ENCODE measurements around the gene NTN4.

The NTN4 gene

DNA sequence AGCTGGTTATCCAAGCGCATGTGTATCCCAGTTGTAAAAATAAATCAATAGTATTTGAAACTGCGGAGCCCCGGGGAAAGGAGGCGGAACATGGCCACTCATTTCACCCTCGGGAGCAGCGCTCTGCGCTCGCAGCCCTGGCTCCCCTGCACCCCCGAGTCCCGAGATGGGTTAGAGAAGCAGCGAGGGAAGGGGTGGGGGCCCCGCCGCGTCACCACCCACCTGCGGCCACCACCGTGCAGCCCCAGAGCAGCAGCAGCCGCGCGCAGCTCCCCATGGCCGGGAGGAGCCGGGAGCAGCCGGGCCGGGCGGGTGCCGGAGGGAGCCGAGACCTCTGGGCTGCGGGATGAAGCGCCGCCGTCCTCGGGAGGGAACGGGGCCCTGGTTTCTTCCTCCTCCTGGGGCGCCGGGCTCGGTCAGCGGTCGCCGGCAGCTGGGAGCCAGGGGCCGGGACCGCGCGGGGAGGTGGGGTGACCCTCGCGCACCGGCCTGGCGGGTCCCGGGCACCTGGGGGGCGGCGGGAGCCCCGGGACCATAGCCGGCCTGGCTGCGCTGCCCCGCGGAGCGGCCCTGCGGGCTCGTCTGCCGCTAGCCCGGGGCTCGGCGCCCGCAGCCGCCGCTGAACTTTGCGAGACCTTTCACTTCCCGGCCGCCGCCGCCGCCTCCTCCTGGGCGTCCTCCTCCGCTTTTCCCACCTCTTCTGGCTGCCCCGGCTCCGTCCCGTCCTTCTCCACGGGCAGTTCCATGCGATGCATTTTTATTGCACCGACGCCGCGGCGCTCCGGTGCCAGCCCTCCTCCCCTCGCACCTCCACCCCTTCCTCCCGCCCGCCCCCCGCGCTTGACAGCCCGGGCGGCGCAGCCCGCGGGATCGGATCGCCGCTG, at the start of gene NTN4:
Gene NTN4 (minus strand): TSS at position 732 of the 884 bp plus-strand sequence. CDS start 455 bp downstream, at position 277.
- Histone ChIP-seq H3K9me3 (no peaks in the 10 kb centered on the region), H3K27ac (no peak within 1 kb of the TSS), H3K36me3 (no peaks in the 10 kb centered on the region), H3K4me1 (ENCODE audit: control insufficient read depth in 1 of 2, insufficient read depth in 1 of 2, low read depth in 1 of 2, low read length in 1 of 2) (peaks cover 0 to 13% of the 10 kb centered on the region in 2 experiments), H3K27me3 (peaks cover 100% of the 10 kb centered on the region), H3K4me3 (ENCODE audit: low read depth in 1 of 2, low read length in 1 of 2) (no peak within 1 kb of the TSS)
- TF ChIP-seq, protein P1, sequence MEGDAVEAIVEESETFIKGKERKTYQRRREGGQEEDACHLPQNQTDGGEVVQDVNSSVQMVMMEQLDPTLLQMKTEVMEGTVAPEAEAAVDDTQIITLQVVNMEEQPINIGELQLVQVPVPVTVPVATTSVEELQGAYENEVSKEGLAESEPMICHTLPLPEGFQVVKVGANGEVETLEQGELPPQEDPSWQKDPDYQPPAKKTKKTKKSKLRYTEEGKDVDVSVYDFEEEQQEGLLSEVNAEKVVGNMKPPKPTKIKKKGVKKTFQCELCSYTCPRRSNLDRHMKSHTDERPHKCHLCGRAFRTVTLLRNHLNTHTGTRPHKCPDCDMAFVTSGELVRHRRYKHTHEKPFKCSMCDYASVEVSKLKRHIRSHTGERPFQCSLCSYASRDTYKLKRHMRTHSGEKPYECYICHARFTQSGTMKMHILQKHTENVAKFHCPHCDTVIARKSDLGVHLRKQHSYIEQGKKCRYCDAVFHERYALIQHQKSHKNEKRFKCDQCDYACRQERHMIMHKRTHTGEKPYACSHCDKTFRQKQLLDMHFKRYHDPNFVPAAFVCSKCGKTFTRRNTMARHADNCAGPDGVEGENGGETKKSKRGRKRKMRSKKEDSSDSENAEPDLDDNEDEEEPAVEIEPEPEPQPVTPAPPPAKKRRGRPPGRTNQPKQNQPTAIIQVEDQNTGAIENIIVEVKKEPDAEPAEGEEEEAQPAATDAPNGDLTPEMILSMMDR (IDR thresholded peaks at IDR 0.05) = no peak

- Histone ChIP-seq H3K27ac (no peak overlapping the region), H3K27me3 (peaks cover 61% of the 10 kb centered on the region), H3K4me3 (ENCODE audit: low read depth in 1 of 2, low read length in 1 of 2) (no peak overlapping the region), H3K9me3 (no peaks in the 10 kb centered on the region), H3K4me1 (ENCODE audit: control insufficient read depth in 1 of 2, insufficient read depth in 1 of 2, low read depth in 1 of 2, low read length in 1 of 2) (no peaks in the 10 kb centered on the region), H3K36me3 (no peaks in the 10 kb centered on the region)
- TF ChIP-seq, protein P1 (IDR thresholded peaks at IDR 0.05) = no peak
Measured at GRCh38 chr12:95838125-95838524, 47.6 kb upstream of the NTN4 start.

- H3K27me3 ChIP-seq = peaks cover 54% of the 10 kb centered on the region
- TF ChIP-seq, protein P1 (IDR thresholded peaks at IDR 0.05) = no peak
- no peak overlapping the region for H3K4me3 ChIP-seq (ENCODE audit: low read depth in 1 of 2, low read length in 1 of 2)
- no peaks in the 10 kb centered on the region for H3K36me3 ChIP-seq
- no peaks in the 10 kb centered on the region for H3K9me3 ChIP-seq
- H3K4me1 ChIP-seq (ENCODE audit: control insufficient read depth in 1 of 2, insufficient read depth in 1 of 2, low read depth in 1 of 2, low read length in 1 of 2) = no peaks in the 10 kb centered on the region
- H3K27ac ChIP-seq = no peak overlapping the region
Measured at GRCh38 chr12:95837240-95838038, 46.9 kb upstream of the NTN4 start.

- Histone ChIP-seq H3K9me3 (no peaks in the 10 kb centered on the region), H3K27me3 (peaks cover 53% of the 10 kb centered on the region), H3K4me1 (ENCODE audit: control insufficient read depth in 1 of 2, insufficient read depth in 1 of 2, low read depth in 1 of 2, low read length in 1 of 2) (no peaks in the 10 kb centered on the region), H3K36me3 (no peaks in the 10 kb centered on the region), H3K4me3 (ENCODE audit: low read depth in 1 of 2, low read length in 1 of 2) (no peak overlapping the region), H3K27ac (no peak overlapping the region)
- TF ChIP-seq, protein P1 (IDR thresholded peaks at IDR 0.05) = no peak
Measured at GRCh38 chr12:95836630-95837239, 46.2 kb upstream of the NTN4 start.

DNA sequence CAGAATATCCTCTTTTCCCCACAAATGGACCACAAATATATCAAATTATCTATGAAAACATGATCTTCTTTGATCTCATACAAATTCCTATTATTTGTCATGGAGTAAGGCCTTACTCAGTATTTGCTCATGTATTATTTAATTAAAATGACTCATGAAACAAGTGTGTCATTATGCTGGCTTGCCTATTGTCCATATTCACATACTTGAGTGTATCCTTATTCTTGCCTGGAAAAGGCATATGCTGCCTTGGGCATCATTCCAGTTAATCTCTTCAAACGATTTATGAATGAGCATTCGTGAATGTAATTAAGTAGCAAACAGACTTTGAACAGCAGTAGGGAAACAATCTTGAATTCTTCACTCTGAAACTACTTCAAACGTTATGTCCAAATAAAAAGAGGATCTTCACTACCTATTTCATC, 45.6 kb upstream of the NTN4 start:
- TF ChIP-seq, protein P1 (IDR thresholded peaks at IDR 0.05) = no peak
- no peaks in the 10 kb centered on the region for H3K36me3 ChIP-seq
- no peaks in the 10 kb centered on the region for H3K9me3 ChIP-seq
- no peak overlapping the region for H3K4me3 ChIP-seq (ENCODE audit: low read depth in 1 of 2, low read length in 1 of 2)
- H3K4me1 ChIP-seq (ENCODE audit: control insufficient read depth in 1 of 2, insufficient read depth in 1 of 2, low read depth in 1 of 2, low read length in 1 of 2) = no peaks in the 10 kb centered on the region
- peaks cover 57% of the 10 kb centered on the region for H3K27me3 ChIP-seq
- H3K27ac ChIP-seq = no peak overlapping the region

Data from neutrophil (primary cell).